HG03108 (cell line): ENCODE measurements around the gene ARFGEF2.
"Not testable (repeated sequence)": the region's sequence is repeated elsewhere in the genome, so short reads cannot be mapped to it uniquely, and the experiment has no call there.

Experiments used
- ATAC-seq: cut with Tn5 transposase; IDR thresholded peaks from one replicate; pipeline ENCODE4 v1.9.1; 2021; ENCODE audit warnings: moderate library complexity; ENCODE audit not compliant: unreplicated experiment

ARFGEF2 gene

DNA sequence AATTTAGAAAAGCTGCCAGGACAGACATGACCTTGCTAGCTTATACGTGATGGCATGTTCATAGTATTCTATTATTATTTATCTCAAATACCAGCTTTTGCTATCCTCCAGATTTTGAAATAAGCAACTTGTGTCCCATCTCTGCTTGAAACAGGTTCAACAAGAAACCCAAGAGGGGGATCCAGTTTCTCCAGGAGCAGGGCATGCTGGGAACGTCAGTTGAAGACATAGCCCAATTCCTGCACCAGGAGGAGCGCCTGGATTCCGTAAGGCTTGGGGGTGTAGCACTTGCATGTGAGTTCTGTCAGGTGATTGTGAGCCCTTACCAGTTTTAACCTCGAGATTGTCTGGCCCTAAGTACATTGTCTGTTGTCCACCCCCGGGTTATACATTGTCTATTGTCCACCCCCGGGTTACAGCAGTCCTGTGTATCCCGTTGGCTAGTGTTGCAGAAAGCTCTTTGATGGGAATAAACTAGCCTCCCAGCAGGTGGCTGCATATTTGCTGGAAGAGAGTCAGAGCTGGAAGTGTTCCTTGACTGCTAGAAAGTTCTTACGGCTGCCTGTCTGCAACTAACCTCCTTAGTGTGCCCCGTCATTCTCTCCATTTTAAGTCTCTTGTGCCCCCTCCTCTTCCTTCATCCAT lies 63.2 kb downstream of the ARFGEF2 start:
- no peak for ATAC-seq

DNA sequence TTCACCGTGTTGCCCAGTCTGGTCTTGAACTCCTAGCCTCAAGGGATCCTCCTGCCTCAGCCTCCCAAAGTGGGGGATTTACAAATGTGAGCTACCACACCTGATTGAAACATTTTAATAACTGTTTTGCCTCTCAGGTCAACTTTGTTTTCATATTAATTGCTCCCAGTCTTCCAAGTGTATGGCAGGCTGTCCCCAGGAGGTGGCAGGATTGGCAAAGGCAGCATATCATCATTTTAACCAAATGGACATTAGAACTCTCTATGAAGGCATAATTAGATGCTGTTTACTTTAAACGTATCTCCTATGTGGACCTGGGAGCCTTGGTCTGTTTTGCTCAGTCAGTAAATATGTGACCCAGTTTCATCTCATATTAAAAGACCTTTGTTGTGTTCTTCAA lies 65.4 kb downstream of the ARFGEF2 start:
- ATAC-seq = no peak

DNA sequence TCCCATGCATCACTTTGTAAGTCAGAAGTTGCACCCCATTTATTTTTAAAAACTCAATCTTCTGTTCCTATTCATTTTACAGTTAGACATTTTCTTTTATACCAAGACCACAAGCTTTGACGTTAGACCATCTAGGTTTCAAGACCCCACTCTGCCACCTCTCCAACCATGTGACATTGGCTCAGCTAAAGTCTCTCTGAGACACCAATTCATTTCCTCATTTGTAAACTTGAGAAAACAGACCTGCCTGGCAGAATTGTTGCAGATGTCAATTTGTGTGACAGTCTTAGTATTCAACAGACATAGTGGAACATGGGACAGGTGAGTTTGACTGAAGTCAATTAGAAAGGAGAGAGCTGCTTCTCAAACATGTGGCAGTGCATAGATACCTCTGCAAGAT lies 69.0 kb downstream of the ARFGEF2 start:
- ATAC-seq = no peak

DNA sequence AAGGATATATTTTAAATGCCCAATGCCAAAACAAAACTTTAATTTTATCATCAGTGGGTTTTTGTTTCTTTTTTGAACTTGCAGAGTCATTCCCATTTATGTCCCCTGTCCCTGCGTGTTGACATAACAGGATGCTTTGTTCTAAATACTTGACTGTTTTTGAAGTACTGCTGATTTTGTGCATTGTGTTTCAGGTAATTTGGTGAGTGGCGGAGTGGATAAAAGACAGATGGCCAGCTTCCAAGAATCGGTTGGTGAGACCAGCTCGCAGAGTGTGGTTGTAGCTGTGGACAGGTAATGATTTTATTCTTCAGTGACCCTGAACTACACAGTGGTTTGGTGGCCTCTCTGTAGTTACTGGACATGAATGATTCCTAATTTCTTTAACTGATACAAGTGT lies 74.1 kb downstream of the ARFGEF2 start:
- ATAC-seq = no peak

DNA sequence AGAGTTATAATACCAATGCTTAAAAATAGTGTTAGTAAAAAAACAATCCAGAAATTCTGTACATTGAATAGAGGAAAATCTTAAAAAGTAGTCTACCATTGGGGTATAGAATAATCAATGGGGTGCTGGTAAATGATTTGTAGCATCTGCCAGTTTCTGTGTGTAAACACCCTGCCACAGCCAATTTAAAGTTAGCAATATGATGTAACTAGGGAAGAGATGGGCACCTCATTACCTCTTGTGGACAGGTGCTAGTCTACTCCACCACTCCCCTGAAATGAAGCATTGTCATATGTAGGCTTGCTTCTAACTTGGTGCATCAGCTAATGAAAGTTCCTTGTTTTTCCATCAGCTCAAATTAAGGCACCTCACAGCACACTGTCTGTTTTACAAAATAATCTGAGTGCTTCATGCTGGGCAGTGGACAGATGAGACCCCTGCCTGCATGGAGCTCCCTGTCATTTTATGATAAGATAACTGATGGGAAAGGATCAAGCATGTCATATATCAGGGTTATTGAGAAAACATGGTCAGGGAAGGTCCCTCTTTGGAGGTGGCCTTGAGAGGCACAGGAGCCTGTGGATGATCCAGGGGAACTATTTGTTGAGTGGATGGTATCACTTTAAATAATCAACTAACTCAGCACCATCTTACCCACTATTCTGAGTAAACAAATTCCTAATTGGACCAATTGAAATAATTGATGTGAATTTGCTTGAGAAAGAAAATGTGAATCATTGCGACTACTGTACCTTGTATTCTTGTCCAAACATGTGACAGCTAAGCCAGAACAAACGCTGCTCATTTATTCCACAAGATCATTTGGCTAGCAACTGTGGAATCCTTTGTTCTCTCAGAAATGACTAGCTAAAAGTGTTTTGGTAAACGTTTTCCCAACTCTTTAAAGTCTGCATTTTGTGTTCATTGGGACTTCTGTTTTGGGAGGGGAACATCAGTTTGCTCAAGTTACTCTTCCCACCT lies 78.7 kb downstream of the ARFGEF2 start:
- no peak for ATAC-seq

DNA sequence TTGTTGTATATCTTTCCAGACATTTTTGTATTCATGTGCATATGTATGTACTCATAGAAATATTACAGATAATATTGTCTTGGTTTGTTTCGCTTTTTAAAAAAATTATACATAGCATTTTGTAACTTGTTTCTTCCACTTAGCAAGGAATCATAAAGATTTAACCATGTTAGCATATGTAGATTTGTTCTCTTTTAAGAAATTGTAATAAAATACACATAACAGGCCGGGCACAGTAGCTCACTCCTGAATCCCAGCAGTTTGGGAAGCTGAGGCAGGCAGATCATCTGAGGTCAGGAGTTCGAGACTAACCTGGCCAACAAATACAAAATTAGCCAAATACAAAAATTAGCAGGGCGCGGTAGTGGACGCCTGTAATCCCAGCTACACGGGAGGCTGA lies 80.2 kb downstream of the ARFGEF2 start:
- no peak for ATAC-seq

DNA sequence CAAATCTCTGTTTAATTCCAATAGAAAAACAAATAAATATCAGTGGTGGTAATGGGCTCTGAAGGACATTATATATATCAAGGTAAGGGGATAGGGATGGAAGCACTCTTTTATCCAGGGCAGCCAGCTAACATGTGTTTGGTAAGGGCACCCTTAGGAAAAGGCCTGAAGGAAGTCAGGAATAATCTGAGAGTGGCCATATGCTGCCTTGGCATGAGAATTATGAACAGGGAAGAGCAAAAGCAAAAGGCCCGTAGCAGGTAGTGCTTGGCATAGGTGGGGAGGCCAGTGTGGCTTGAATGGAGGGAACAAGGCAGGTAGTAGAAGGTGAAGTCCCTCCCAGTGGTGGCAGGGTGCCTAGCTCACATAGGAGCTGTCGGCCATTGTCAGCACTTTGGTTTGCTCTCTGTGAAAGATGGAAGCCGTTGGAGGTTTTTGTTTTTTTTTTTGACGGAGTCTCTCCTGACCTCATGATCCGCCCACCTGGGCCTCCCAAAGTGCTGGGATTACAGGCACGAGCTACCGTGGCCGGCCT lies 85.0 kb downstream of the ARFGEF2 start:
- ATAC-seq = no peak

DNA sequence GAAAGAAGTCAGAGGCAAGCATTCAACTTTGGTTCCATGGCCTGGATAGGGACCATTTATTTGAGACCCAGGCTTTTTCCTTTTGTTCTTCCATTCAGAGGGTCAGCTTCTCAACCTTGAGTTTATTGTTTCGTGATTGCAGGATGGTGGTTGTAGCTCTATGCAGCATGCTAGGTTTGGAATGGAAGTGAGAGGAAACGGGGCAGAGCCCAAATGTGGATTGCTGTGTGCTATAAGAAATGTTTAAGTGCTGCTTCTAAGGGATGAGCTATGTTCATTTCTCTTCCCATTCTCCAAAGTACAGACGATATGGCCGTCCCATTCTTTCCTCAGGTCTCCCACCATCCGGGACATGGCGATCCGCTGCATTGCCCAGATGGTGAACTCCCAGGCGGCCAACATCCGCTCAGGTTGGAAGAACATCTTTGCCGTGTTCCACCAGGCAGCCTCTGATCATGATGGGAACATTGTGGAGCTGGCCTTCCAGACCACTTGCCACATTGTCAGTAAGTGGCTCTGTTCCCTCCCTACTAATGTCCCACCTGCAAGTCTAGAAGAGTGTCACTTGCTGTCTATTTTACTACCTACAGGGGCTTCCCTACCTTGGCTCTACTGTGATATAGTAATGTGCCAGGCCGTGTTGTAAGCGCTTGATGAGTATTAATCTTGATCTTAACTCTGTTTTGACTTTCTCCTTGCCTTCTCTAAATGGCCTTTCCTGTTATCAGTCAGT lies 88.6 kb downstream of the ARFGEF2 start:
- ATAC-seq = no peak

DNA sequence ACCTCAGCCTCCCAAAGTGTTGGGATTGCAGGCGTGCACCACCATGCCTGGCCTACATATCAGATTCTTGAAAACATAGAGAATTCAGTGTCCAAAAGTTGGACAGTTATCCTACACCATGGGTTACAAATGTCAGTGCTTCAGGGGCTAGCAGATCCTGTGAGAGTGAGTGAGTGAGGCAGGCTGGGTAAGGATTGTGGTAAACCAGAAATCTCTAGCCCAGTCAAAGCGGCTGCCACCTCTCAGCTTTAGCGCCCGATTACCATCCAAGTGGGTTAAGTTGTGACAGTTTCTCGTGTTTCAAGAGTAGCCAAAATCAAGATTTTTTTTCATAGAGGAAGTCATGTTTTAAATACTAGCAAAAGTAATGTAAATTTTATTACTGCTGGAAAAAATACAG lies 102.7 kb downstream of the ARFGEF2 start:
- ATAC-seq = no peak

DNA sequence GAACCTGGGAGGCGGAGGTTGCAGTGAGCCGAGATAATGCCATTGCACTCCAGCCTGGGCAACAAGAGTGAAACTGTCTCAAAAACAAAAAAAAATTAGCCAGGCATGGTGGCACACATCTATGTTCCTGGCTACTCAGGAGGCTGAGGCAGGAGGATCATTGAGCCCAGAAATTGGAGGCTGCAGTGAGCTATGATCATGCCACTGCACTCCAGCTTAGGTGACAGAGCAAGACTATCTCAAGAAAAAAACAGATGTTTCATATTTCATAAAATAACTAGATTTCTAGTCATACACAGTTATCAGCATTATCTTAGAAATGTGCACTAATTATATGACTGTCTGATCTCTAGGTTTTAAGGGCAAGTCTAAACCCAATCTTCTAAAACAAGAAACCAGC lies 106.7 kb downstream of the ARFGEF2 start:
- not testable (repeated sequence) for ATAC-seq

DNA sequence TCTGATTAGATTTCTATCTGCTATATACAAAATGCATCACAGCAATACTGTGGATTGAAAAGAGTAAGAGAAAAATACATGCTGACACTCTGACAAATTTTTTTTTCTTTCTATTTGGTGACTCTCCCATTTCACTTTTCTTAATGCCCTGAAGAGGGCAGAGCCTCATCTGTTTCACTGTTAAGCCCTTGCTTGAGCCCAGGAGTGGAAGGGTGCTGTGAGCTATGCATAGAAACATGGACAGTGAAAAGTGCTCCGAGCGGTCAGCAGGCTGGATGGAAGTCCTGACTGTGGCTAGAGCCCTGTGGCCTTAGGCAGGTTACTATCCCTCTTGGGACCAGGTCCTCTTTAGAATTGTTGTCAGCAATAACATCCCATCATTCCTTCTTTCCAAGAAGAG lies 107.2 kb downstream of the ARFGEF2 start:
- ATAC-seq = no peak

DNA sequence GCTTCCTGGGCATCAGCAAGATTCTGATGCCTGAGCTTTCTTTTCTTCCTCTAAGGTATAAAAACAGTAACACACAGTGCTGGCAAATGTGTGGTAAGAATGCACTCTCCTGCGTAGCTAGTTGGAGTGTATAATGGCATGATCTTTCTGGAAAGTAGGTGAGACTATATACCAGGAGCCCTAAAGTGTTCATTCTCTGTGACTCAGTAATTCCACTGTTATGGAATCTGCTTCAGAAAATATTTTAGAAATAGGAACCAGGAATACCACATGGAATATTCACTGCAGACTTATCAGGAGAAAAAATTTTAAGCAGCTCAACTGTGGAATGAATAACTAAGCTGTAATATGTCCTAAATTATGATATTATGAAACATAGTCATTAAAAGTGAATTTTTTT lies 107.7 kb downstream of the ARFGEF2 start:
- ATAC-seq = no peak

DNA sequence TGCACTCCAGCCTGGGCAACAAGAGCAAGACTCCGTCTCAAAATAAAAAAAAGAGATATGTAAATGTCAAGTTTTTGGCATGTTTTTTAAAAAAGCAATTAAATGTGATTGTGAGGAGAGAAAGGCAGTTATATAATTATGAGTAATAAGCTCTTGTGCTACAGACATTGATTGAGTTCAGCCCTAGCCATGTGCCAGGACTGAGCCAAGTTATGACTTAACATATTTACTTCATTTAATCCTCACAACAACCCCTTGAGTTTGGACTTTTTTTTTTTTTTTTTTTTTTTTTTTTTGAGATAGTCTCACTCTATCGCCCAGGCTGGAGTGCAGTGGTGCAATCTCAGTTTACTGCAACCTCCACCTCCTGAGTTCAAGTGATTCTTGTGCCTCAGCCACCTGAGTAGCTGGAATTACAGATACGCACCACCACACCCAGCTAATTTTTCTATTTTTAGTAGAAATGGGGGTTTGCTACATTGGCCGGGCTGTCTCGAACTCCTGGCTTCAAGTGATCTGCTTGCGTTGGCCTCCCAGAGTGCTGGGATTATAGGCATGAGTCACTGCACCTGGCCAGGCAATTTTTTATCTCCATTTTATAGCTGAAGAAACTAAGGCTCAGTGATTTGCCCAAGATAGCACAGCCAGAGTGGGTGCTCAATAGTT lies 109.6 kb downstream of the ARFGEF2 start:
- ATAC-seq = no peak

DNA sequence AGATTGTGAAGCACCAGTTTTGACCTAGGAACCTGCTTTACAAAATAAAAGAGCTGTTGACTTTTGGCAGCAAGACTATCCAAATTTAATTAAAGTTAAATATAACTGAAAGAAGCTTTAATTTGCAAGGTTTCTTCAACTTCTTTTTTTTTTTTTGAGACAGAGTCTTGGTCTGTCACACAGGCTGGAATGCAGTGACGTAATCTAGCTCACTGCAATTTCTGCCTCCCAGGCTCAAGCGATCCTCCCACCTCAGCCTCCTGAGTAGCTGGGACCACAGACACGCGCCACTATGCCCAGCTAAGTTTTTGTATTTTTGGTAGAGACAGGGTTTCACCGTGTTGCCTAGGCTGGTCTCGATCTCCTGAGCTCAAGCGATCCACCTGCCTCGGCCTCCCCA lies 110.9 kb downstream of the ARFGEF2 start:
- ATAC-seq = no peak

DNA sequence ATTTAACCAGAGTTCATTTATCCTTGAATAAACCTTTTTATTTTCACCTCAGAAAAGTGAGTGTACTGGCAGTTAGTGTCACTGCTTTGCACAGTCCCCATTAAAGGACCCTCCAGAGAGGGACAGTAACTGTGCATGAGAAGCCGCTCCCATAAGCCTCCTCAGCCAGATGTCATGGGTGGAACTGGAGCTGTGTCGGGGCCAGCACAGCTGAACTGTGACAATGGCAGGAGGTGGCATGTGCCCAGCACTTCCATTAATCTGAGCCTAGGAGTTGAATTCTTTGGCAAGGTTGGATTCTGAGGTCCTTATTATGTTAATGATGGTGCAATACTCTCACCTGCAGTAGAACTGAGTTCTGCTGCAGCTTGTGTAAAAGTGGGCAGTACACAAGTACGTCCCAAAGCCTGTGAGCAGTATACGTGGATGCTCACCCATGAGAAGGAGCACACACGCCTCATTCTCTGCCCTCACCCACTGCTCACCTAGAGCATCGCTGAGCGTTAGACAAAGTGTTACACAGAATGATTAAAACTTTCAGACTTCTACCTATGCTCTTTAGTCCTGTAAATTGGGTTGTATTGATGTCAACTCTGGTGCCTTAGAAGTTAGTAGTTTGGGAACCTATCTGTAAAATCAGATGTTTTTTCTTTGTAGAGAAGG lies 112.7 kb downstream of the ARFGEF2 start:
- ATAC-seq = no peak

DNA sequence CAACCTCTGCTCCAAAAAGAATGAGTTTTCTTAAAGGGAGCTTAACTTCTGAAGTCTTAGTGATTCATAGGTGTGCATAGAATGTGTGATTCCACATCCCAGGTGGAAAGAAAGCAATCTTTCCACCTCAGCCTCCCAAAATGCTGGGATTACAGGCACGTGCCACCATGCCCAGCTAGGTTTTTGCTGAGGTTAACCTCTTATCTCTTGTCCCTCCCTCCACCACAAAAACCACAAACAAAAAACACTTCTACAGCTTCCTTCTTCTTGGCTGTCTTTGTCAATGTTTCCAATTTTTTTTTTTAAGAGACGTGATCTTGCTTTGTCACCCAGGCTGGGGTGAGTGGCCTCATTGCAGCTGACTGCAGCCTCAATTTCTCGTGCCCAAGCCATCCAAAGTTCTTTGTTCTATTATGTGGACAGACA lies 116.5 kb downstream of the ARFGEF2 start:
- ATAC-seq = no peak

DNA sequence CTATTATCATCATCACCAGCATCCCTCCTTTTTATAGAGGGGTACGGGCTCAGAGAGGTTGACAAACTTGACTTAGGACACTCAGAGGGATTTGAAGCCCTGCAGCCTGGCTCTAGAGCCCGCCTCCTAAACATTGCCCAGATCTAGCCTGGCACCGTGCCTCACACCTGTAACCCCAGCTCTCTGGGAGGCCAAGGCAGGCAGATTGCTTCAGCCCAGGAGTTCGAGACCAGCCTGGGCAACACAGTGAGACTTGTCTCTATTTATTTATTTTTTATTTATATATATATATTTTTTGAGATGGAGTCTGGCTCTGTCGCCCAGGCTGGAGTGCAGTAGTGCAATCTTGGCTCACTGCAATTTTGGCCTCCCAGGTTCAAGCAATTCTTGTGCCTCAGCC lies 118.3 kb downstream of the ARFGEF2 start:
- no peak for ATAC-seq

DNA sequence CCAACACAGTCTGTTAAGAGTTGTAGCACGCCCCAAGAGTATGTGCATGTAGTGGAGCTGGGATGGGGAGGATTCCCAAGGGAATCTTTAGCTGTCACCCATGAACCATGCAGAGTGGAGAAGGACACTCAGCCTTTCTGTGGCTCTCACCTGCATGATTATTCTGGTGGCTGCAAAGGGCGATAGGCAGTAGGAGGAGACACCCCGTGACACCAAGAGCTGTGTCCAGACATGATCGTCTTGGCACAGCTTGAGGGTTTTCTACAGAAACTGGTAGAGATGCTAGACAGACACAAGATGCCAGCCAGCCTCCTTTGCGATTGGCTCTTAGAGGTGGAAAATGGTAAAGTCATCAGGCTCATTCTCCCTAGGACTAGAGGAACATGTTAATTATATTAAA lies 121.5 kb downstream of the ARFGEF2 start:
- ATAC-seq = no peak

DNA sequence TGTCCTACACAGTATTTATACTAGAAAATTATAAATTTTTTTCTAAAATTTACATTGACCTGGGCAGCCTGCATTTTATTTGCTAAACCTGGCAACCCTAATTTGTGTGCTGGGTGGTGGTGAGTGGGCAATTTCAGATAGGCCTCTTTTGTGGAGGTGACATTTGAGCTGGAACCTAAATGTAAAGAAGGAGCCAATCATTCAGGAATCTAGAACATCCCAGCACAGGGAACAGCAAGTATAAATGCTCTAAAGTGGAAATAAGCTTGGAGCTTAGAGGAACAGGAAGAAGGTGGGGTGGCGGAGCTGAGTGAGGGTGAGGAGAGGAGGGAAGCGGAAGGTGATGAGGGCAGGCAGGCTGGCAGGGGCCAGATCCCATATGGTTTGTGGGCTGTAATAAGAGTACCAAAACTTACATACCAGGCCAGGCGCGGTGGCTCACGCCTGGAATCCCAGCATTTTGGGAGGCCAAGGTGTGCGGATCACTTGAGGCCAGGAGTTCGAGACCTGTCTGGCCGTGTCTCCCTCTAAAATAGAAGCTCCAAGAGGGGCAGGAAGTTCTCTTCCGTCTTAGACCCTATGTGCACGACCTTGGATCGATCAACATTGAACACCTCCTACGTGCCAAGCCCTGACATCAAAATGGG lies 124.1 kb downstream of the ARFGEF2 start:
- ATAC-seq = peak; percentile 6
